Measurements from ENCODE around the gene SNCB.
"Not testable (repeated sequence)": the region's sequence is repeated elsewhere in the genome, so short reads cannot be mapped to it uniquely, and the experiment has no call there.

SNCB gene

GRCh38 chr5:176596689-176597416, 33.5 kb downstream of the SNCB start:
- peak; percentile 81 for DNase-seq

GRCh38 chr5:176596069-176596644, 34.2 kb downstream of the SNCB start:
- DNase-seq: no peak

DNA sequence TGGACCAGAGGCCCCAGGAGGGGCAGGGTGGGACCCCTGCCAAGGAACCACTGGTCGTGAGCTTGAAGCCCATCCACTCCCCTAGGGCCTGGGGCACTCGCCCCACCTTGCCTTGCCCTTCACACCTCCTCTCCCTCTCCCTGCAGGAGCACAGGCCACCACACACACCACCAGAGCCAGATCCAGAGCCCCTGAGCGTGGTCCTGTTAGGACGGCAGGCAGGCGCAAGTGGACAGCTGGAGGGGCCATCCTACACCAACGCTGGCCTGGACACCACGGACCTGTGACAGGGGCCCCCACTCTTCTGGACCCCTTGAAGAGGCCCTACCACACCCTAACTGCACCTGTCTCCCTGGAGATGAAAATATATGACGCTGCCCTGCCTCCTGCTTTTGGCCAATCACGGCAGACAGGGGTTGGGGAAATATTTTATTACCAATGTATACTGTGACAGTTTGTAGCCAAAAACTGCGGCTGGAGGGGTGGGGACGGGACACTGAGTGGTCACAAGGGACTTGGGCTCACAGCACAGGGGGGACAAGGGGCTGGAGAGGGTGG, 34.9 kb downstream of the SNCB start:
- no peak for DNase-seq

- DNase-seq: no peak
These were observed 35.8 kb downstream of the SNCB start for GRCh38 chr5:176594554-176594953.

DNA sequence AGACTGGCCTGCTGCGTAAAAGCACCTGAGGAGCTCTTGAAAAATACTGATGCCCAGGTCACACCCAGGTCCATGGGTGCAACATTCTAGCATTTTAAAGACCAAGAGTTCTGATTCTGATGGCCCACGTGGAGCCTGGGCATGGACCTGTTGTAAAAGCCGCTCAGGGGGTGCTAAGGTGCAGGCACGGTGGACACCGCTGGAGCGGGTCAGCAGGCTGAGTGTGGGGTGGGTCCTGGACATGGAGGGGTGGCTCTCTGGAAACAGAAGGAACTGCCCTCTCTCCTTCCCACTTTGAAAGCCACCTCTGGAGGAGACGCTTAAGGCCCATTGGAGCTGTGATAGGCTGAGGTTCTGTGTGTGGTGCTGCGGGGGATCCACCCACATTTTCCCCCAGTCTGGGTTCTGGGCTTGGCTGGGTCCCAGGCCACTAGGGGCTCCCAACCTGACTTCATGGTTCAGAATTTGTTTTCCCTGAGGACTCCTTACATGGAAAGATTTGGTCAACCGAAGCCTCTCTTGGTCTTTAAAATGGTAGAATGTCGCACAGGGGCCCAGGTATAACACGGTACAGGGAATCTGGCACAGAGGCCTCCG, 37.0 kb downstream of the SNCB start:
- no peak for DNase-seq

- no peak for DNase-seq
These were observed 37.8 kb downstream of the SNCB start for GRCh38 chr5:176592573-176592972.

DNA sequence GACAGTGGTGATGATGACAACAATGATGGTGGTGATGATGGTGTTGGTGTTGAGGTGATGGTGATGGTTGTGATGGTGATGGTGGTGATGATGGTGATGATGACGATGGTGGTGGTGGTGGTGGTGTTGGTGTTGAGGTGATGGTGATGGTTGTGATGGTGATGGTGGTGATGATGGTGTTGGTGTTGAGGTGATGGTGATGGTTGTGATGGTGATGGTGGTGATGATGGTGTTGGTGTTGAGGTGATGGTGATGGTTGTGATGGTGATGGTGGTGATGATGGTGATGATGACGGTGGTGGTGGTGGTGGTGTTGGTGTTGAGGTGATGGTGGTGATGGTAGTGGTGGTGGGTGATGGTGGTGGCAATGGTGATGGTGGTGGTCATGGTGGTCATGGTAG, 38.7 kb downstream of the SNCB start:
- not testable (repeated sequence) for DNase-seq

- no peak for DNase-seq
These were observed 40.2 kb downstream of the SNCB start for GRCh38 chr5:176590035-176590717.

- no peak for DNase-seq
These were observed 41.1 kb downstream of the SNCB start for GRCh38 chr5:176589039-176589769.

DNA sequence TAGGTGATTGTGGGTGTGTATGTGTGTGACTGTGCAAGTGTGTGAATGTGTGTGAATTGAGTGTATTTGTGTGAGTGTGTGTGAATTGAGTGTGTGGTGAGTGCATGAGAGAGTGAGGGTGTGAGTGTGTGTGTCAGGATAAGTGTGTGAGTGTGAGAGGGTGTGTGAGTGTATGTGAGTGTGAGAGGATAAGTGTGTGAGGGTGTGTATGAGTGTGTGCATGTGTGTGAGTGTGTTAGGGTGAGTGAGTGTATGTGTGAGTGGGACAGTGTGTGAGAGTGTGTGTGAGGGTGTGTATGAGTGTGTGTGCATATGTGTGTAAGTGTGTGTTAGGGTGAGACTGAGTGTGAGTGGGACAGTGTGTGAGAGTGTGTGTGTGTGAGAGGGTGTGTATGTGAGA, 42.0 kb downstream of the SNCB start:
- DNase-seq: no peak

DNA sequence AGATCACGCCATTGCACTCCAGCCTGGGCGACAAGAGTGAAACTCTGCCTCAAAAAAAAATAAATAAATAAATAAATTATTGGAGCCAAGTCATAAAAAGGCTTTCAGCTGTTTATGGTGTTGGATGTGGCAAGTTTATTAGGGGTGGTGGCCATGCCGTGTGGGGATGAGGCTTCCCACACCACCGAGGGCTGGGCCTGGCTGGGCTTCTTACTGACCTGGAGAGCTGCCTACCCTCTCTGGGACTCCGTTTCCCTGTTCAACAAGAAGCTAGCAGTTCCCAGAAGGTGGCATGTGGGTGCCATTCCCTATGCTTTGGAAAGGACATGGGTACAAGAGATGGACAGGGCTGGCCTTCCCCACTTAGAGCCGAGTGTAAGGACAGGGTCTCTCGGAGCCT, 42.9 kb downstream of the SNCB start:
- no peak for DNase-seq

DNA sequence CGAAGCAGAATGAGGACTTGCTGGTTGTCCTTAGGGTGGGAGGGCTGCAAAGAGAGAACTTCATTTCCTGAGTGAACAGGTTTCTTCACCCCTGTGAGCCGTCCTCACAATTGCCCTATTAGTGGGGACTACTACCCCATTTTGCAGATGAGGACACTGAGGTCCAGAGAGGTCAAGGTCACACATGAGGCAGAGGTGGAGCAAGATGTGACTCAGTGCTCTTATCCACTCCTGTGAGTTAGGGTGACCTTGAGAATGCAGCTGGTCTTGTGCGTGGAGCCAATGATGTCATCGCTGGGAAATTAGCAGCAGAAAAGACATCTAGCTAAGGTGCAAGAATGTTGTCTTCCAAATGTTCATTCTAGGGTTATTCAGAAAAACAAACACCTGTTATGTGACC, 47.3 kb downstream of the SNCB start:
- no peak for DNase-seq

DNA sequence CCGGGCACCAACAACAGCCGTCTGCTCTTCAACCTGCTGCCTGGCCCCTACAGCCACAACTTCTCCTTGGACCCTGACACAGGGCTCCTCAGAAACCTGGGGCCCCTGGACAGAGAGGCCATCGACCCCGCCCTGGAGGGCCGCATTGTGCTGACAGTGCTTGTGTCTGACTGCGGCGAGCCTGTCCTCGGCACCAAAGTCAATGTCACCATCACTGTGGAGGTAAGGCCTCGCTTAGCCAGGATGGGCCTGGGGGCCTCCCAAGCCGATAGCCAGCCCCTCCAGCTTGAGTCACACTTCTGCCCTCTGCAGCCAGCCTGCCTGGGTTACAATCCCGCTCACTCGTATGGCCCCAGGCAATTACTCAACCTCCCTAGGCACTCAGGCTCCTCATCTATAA, 49.0 kb downstream of the SNCB start:
- DNase-seq: no peak

- no peak for DNase-seq
These were observed 51.0 kb downstream of the SNCB start for GRCh38 chr5:176579323-176579722.

GRCh38 chr5:176578391-176578808, 51.9 kb downstream of the SNCB start:
- peak; percentile 63 for DNase-seq

DNA sequence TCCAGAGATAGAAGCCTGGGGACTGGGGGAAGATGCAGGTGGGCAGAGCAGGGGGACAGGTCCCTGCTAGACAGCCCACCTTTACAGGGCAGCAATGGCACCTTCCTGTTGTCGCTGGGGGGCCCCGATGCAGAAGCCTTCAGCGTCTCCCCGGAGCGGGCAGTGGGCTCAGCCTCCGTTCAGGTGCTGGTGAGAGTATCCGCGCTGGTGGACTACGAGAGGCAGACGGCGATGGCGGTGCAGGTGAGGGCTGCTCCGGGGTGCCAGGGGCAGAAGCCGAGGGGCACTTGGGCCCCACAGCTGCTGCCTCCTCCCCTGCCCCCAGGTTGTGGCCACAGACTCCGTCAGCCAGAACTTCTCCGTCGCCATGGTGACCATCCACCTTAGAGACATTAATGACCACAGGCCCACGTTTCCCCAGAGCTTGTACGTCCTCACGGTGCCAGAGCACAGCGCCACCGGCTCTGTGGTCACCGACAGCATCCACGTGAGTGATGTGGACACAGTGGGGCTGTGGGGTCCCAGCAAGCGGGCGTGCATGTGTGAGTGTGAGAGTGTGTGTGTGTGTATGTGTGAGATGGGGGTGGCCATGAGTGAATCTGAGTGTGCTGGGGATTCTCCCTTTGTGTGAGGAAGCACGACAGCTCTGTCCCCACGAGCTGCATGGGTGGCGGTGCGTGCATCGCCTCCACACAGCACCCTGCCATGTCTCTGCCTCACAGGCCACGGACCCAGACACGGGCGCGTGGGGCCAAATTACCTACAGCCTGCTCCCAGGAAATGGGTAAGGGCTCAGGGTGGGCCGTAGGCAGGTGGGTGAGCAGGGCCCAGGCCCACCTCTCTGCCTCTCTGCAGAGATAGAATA, 52.8 kb downstream of the SNCB start:
- no peak for DNase-seq

DNA sequence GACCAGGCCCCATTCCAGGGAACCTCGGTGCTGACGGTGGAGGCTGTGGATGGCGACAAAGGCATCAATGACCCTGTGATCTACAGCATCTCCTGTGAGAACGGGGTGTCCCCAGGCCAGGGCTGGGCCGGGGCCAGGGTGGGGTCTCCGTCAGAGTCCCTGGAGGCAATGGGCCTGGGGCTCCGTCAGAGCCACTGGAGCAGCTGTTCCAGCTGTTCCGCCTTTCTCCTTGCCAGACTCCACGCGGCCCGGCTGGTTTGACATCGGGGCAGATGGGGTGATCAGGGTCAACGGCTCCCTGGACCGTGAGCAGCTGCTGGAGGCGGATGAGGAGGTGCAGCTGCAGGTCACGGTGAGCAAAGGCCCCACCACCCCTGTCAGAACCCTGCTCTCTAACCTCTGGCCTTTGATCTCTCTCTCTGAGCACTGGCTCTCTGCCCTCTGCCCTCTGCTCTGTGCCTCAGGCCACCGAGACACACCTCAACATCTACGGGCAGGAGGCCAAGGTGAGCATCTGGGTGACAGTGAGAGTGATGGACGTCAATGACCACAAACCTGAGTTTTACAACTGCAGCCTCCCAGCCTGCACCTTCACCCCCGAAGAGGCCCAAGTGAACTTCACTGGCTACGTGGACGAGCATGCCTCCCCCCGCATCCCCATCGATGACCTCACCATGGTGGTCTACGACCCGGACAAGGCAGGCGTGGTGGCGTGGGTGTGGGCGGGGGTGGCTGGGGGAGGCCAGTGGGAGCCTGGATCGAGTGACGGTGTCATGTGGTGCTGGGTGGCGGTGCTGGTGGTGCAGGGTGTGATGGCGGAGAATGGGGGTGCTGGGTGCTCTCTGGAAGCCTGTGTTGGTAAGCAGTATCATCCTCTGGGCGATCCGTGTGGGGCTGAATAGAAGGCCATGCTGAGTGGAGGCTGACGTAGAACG, 54.6 kb downstream of the SNCB start:
- no peak for DNase-seq

GRCh38 chr5:176575066-176575465, 55.3 kb downstream of the SNCB start:
- no peak for DNase-seq

- no peak for DNase-seq
These were observed 56.1 kb downstream of the SNCB start for GRCh38 chr5:176574297-176574591.

DNA sequence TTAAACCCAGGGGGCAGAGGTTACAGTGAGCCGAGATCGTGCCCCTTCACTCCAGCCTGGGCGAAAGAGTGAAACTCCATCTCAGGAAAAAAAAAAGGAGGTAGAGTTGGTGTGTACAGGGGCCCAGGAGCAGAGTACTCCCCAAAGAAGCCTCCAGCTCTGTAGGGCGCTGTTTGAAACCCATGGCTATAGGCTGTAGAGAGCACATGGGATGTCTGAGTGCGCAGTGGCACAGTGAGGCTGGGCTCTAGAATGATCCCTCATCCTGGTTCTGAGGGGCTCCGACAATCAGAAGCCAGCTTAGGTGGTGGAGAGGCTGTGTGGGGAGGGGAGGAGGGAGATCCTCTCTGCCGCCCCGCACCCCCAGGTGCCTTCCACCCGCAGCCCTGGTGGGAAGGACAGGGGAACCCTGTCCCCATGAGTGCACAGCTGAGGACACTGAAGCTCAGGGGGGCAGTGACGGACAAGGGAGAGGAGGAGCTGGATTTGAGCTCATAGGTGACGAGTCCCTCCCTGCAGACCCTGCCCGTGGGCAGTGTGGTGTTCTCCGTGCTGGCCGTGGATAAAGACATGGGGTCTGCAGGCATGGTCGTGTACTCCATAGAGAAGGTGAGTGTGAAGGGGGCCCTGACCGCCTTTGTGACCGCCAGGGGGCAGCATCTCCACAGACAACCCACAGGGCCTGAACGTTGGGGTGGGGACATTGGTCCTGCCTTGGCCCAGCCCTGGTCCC, 56.6 kb downstream of the SNCB start:
- DNase-seq: peak; percentile 90

Data from CD4-positive, alpha-beta T cell treated with Interleukin-17A for 4 hours (primary cell).